HG02970 (cell line): ENCODE measurements around the gene ABCG1.

Experiments used
- ATAC-seq: cut with Tn5 transposase; IDR thresholded peaks from one replicate; pipeline ENCODE4 v1.9.1; 2021; ENCODE audit warnings: mild to moderate bottlenecking, moderate library complexity, moderate number of reproducible peaks; ENCODE audit not compliant: unreplicated experiment, low FRiP score

The ABCG1 gene

DNA sequence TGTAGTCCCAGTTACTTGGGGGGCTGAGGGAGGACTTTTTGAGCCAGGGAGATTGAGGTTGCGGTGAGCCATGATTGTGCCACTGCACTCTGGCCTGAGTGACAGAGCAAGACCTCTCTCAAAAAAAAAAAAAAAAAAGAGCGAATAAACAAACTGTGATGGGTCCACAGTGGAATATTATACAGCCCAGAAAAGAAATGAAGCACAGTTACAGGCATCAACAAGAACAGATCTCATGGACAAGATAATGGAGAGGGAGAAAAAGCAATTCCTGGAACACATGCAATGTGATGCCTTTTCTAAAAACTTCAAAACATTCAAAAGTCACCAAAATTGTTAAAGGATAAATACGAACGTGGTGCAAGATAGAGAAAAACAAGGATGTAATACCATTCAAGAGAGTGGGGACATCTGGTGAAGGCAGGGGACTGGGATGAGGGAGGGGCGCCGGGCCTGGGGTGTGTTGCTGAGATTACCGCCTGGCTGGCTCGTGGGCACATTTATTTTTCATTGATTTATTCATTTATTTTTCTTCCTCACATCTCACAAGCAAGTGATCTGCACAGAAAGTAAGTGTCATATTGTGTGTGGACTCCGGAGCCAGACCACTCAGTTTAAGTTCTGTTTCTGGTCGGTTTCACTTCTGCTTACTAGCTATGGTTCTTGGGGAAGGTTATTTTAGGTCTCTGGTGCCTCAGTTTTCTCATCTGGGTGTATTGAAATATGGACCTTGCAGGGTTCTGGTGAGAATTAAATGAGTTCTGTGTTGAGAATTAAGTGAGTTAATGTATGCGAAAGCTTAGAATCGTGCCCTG, 30.1 kb downstream of the ABCG1 start:
- no peak for ATAC-seq

DNA sequence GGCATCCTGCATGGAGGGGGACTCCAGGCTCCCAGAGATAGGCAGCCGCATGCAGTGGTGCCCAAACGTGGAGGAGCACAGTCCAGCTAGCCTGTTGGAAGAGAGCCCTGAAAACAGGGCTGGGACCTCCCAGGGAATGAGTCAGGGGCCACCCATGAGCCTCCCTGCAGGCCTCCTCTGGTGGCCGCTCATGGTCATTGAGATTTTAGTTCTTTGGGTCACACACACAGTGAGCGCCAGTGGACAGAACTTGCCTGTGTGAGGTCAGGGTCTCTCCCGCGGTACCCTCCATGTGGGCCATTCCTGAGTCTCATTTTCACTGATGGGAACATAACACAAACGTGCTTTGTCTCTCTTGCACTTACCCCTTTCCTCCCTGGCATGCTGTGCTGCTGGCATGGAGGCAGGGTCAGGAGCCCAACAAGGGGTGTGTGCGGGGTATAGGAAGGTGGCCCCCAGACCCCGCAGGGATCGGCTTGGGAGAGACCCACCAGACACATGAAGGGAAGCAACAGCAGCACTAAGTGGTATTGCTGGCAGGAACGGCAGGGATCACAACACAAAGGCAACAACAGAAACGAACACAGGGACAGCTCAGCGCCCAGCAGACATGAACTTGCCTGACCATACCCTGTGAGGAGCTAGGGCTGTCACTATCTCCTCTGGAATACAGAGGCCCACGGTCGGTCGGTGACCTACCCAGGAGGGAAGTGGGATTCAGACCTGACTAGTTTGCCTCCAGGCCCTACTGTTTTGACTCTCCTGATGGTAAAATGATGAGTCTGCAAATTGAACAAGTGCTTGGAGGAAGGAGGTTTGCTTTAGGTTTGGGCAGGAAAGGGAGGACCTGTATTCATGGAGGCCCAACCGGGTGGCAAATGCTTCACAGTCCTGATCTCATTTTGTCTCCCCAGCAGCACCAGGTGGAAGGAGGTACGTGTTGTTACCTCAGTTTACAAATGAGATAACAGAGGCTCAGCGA, 31.8 kb downstream of the ABCG1 start:
- ATAC-seq: no peak

DNA sequence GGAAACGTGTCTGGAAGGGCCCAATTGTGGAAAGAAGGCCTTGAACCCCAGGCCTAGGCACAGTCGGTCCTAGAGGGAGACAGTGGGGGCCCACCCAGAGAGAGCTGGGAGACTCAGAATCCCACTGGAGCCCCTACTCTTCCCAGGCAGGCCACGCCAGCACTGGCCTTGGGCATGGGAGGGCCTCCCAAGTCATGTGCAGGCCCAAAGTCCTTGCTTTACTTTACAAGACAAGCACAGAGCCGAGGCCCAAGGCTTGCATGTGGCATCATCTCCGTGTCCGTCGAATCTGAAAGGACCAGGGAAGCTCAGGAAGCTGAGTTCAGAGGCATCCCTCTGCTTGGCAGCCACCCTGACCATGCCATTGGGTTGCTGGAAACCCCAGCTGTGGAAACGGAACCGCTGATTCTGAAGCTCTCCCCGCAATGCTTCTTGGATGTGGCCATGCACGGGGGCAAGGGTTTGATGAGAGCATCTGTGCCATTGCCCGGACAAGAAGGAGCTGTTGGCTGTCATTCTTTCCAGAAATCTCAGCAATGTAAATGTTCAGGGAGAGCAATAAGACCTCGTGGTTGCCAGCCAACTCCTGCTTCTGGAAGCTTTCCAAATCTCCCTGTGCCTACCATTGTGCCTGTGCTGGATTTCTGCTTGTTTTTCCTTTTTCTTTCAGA, 32.8 kb downstream of the ABCG1 start:
- ATAC-seq: no peak

DNA sequence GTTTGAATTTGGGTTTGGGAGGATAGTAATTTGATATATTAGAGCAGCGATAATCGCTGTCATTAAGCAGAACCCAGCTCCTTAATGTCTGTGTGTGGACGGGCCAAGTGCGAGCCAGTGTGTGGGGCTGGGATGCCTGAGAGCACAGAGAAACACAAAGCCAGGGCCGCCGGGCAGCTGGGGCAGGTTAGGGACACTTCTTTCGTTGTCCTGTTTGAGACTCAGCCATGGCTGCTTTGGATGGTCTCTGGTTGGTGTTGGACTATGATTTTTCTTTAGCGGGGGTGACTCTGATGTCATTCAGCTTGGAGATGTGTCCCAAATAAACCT, 33.4 kb downstream of the ABCG1 start:
- no peak for ATAC-seq

DNA sequence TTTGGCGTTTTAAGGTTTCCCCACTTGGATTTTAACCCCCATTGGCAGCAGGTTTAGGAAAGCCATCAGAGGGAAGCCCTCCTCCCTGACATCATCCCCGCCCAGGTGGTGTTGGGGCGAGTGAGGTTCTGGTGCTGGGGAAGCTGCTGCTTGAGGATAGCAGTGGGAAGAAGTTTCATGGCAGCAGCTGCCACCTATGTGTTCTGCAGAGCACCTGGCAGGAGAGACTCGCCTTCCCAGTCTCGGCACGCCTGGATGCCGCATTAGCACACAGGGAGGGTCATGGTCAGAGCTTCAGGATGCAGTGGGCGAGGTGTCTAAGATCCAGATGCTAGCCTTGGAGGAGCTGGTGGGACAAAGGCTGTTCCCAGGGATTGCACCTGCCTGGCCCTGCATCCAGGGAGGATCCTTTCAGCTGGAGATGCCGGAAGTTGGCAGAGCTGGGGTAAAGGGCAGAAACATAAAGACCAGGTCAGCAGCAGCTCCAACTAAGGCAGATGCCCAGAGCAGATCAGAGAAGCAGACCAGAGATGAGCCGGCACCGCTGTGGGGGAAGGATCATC, 33.9 kb downstream of the ABCG1 start:
- ATAC-seq: no peak

DNA sequence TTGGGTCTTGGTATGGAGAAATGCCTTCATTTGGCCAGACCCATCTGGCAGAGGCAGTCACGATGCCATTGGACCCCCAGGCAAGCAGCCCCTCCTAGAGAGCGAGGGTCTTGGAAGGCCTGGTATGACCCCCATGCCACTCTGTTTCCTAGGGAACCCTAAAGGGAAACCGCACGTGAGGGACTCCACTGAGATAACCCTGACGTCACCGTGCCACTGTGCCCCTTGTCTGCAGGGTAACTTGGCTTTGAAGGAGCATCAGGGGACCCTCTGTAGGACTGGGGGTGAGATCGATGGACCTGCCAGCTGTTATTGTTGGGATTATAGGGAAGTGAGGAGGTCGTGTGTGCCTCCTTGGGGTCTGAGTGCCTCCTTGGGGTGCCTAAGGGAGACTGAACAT, 34.5 kb downstream of the ABCG1 start:
- ATAC-seq: no peak

DNA sequence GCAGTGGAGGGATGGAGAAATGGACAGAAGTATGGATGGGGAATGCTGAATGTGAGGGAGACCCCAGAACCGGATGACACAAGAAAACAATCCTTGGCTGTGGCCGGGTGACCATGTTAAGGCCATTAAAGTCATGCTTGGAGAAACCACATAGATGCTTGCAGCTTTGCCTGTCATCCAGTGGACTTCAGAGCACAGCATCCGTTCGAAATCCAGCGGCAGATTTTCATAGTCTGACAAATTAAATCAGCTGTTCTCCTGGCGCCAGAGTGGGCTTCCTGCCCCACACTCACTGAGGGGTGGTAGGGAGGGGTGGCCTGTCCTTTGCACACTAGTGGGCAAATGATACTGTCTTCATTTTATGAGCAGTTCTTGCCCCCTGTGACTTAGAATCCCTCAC, 35.1 kb downstream of the ABCG1 start:
- no peak for ATAC-seq

DNA sequence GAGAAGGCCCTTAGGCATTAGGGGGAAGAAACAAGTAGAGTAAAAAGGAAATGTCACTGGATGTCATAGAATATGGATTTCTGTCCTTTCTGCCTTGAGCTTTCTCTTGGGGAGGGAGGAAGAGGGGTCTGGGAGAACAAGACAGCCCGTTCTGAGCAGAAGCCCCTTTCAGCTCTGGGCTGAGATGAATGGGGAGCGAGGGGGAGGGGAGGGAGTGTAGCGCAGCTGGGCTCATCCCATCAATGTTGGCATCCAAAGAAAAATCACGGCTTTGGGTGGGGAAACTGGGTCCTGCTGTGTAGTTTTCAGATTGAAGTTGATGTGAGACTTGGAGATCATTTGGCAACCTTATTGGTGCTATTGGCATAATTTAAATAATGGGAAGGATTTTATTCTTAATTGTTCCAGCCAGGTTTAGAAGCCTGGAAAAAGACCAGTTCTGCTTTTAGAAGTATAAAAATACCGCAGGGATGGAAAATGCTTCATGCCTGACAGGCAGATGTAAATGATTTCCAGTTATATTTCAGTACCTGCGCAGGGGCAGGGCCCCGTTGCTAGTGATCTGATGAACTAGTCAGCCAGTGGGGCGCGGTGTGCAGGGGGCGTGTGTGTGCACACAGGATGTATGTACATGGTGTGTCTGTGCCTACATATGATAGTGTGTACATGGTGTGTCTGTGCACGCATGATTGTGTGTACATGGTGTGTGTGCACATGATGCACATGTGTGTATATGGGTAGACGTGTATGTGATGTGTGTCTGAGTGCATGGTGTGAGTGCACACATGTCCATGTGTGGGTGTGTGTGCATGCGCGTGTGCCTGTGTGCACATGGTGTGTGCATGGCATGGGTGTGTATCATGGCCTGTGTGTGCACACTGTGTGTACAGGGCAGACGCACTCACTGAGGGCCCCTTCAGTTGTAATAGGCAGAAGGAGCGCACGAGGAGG, 36.0 kb downstream of the ABCG1 start:
- no peak for ATAC-seq

DNA sequence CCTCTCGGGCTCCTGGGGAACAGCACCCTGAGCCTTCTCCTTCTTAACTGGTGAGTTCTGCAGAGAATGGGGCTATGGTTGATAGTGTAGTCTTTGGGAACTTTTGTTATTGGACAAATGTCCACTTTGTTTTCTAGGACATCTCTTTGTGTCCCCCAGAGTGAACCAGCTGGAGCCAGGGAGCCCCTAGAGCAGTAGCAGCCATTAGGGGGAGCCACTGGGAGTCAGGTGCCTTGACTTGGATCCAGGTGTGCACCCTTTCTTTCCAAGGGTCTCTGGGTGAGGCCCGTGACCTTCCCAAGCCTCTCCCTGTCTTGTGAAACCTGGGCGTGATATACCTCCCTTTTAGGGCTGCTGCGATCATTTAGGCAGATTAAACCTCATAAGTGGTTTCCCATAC, 36.9 kb downstream of the ABCG1 start:
- no peak for ATAC-seq

DNA sequence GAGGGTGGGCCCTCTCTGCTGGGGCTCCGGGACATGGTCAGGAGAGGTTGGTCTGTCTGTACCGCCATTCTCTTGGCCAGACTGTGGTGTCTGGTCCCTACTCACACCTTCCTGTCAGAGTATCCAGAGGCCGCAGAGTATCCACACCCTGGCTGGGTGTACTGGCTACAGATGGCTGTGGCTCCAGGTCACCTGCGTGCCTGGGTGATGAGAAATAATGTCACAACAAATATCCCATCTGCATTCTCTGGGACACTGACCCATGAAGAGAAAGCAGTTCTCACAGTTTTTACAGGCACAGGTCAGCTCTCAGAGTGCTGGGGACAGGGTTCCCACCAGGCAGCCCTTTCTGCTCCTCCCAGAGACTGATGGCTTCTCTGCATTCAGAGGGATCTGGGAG, 37.4 kb downstream of the ABCG1 start:
- no peak for ATAC-seq

DNA sequence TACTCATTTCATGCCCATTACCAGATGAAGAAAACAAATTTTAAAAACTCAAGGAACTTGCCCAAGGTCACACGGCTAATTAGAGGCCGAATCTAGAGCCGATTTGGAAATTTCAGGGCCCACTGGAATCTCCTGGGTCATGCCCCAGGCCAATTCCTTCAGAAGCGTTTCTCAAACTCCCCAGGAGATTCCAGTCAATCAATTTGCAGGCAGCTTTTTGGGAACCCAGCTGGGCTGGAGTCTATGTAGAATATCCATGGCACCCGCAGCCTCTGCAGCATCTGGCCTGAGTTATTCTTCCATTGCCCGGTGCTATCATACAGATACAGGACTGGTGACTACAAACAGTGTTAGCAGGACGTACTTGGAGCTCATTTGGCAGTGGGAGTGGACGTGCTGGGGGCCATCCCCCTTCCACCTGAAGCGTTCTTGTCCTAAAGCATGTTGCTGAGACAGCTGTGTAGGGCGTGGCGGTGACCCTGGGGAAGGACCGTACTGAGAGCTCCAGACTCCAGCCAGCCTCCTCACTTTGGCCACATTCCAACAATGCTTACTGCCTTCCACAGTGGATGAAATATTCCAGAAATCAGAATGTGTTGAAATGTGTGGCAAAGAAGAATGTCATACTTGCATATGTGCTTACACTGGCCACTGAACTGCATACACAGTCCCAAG, 38.3 kb downstream of the ABCG1 start:
- no peak for ATAC-seq

DNA sequence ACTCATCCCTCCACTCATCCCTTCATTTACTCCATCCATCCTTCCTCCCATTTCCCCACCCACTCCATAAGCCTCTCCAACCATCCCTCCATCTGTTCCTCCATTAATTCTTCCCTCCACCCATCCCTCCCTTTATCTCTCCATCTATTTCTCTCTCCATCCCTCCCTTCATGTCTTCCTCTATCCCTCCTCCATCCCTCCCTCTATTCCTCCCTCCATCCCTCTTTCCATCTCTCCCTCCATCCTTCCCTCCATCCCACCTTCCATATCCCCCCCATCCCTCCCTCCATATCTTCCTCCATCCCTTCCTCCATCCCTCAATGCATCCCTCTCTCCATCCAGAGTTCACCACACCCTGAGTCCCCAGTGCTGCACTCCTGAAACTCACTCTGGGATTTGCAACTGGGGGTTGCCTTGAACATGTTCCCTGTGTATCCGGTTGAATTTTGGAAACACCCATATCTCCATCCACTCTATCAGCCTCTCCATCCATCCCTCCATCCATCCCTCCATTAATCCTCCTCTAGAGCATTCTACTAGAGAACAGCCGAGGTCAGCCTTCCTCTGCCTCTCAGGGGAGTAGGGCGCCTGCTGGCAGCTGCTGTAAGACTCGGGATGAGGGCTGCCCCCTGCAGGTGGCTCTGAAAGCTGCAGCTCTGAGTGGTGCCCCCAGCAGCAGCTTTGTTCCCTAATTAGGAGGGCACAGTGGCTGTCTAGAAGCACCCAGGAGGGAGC, 39.4 kb downstream of the ABCG1 start:
- ATAC-seq: no peak

DNA sequence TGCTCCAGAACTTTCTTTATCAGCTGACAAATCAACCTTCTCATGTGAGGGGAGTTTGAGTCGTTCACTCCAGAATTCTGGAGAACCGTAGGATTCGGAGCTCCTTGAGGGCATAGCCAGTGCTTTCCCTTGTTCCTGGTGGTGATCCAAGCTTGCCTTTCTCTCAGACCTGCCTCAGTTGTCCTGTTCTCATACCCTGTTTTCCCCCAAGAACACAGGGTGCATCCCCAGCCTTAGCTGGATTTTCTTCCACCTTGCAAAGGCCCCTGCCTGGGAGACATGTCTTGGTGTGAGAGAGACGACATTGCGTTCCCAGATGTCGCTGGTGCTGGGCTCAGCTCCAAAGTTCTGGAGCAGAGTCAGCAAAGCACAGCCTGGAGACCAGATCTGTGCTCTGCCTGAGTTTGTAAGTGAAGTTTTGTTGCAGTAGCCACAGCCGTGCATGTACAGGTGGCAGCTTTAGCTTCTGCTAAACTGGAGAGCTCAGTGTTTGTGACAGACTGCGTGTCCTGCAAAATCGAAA, 40.0 kb downstream of the ABCG1 start:
- no peak for ATAC-seq

DNA sequence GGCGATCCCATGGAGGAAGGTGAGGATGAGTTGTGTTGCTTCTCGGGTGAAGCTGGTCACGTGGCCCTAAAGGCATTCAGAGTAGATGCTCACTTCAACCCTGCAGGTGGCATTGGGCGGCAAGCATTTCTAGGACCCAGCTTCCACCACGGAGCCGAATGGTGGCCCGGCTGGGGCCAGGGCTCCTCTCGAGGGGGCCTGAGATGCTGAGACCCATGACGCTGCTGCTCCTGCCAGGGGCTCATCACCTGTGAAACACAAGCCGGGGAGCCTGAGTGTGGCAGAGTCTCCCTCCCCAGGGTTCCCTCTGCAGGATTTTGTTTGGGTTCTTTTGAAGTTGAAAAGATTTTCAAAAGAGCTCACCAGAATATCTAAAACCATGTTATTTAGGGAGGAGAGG, 41.2 kb downstream of the ABCG1 start:
- no peak for ATAC-seq

DNA sequence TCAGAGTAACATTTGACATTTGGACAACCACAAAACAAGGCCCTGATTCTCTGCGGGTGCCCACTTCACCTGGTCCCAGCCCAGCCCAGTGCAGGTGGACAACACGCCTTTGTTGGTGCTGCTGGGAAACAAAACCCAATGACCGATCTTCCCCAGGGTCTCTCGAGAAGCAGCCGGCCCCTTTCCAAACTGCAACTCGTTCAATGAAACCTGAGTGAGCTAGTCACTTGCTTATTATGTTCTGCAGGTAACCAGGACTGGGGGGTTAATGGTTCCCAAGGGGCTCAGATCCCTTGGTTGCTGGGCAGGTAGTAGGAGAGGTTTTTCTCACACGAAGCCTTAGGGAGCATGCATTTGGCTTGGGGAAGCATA, 42.9 kb downstream of the ABCG1 start:
- no peak for ATAC-seq

DNA sequence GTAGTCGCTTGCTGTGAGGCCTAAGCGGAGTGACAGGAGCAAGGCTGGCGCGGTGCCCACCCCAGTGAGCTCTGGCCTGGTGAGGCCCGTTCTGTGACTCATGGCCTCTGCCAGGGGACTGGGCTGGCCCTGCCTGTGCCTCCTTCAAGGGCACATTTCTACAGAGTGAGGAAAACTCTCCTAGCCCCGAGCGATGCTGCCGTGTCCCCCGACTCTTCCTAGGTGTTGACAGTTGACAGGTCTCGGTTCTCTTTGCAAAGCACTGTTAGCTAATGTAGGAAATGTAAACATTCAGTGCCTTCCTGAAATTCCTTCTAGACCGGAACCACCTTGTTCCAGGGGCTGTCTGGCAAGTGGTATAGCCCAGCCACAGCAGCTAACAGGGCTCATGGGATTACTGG, 43.9 kb downstream of the ABCG1 start:
- no peak for ATAC-seq

DNA sequence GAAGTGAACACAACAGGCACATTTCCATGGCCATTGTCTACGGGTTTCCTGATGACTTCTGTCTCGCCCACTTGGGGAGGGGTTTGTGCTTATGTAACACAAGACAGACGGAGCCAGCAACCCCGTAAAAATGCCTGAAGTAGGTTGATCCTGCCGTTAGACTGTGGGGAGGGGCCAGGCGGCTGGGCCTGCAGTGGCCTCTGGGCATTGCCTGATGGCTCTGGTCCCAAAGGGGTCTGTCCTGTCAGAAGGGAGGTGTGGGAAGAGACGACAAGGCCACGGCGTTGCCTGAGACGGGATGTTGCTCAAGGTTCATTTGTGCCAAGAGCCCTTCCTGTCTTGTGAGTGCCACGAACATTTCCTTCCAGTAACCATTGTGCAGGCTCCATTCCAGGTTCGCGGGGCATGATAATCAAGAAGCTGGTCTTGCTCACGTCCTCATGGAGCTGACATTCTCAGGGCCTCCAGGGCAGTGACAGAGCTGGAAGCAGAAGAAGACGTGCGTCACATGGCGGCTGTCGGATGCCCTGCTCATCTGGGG, 44.7 kb downstream of the ABCG1 start:
- no peak for ATAC-seq
